IPS-18c (cell line): Measurements from ENCODE around the gene ACE.

ENCODE experiments used
- H3K4me3 ChIP-seq: 2 replicates; pipeline ENCODE4 v1.7.0; 2013; ENCODE audit warnings: low read depth, mild to moderate bottlenecking, low read length, moderate library complexity; ENCODE audit not compliant: insufficient read depth
- H3K9me3 ChIP-seq: one replicate; pipeline ENCODE4 v1.6.1; 2013; ENCODE audit warnings: mild to moderate bottlenecking, low read length, moderate library complexity; ENCODE audit not compliant: control insufficient read depth, insufficient read depth

ACE gene

DNA sequence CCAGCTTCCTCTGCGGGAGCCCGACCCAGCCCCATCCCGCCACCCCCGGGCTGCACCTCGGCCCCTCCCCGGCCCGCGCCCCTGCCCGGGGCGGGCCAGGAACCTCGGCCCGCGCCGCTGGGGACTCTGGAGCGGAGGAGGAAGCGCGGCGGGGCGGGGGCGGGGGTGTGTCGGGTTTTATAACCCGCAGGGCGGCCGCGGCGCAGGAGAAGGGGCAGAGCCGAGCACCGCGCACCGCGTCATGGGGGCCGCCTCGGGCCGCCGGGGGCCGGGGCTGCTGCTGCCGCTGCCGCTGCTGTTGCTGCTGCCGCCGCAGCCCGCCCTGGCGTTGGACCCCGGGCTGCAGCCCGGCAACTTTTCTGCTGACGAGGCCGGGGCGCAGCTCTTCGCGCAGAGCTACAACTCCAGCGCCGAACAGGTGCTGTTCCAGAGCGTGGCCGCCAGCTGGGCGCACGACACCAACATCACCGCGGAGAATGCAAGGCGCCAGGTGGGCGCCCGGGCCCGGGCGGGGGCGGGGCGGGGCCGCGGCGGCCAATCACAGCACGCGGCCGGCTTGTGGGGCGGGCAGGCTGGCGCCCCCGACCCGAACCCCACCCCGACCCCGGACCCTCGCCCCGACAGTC lies at the start of gene ACE:
Gene ACE, plus strand, starts transcription at position 208 of the 626 bp plus-strand sequence. Its CDS starts 34 bp downstream, at position 242.
- peaks cover 2% of the 10 kb centered on the region for H3K9me3 ChIP-seq
- peak within 1 kb of the TSS; percentile 53 for H3K4me3 ChIP-seq

- no peaks in the 10 kb centered on the region for H3K9me3 ChIP-seq
- H3K4me3 ChIP-seq = no peak overlapping the region
These were observed 47.1 kb upstream of the ACE start for GRCh38 chr17:63429766-63430165.

DNA sequence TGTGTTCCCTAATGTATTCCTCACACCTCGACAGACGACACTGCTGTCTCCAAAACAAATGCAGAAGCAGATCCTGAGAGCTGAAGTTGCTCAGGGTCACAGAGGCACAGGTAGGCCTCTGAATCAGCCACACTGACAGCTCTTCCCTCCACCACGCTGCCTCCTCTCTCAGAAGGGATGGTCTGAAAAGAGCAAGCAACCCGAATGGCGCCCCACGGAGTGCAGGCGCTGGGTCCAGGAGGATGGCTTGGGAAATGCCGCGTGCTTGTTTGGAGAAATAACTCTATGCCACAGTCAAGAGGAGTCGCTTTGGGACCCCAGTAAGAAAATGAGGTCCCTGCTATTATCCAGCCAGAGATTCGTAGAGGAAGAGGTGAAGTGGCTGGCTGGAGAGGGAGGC lies 46.6 kb upstream of the ACE start:
- peaks cover 2% of the 10 kb centered on the region for H3K9me3 ChIP-seq

GRCh38 chr17:63431618-63431938 lies 45.3 kb upstream of the ACE start:
- Histone ChIP-seq H3K9me3 (peaks cover 2% of the 10 kb centered on the region), H3K4me3 (no peak overlapping the region)

More for the DNA sequence above, 46.6 kb upstream of the ACE start:
- H3K4me3 ChIP-seq = no peak overlapping the region

- H3K9me3 ChIP-seq = peaks cover 2% of the 10 kb centered on the region
- no peak overlapping the region for H3K4me3 ChIP-seq
These were observed 44.7 kb upstream of the ACE start for GRCh38 chr17:63431939-63432804.

DNA sequence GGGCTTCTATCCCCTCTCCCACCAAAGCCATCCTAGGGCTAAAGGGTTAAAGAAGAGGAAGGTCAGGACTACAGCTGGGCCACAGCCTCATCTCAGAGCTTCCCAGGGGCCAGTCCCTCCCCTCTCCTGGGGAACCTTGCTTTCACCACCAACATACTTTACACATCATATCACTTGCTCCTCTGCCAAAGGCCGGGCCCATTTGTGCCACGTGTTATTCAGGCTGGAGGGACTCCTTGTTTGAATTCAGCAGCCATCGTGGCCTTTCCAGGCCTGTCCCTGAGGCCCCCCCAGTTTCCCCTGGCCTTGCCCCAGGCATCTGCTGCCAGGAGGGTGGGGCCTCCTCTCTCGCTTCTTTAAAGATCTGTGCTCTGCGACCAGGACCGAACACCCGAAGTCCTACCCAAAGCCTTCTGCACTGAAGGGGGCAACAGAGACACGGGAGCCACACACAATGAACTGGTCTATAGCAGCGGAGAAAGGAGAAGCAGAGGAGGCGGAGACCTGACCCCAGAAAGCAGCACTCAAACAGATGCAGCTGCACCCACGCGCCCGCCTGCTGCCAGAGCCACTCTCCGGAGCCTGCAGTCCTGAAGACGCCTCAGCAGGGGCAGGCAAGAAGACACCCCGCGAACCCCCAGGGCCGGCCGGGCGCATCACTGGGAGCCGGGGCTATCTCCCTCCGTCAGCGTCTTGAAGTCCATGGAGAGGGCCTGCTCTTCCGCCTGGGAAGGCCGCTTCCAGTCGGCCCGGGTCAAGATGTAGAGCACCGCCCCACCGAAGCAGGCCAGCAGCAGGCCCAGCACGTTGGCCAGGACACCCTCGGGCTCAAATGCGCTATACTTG lies 42.9 kb upstream of the ACE start:
- peaks cover 2% of the 10 kb centered on the region for H3K9me3 ChIP-seq
- no peak overlapping the region for H3K4me3 ChIP-seq

DNA sequence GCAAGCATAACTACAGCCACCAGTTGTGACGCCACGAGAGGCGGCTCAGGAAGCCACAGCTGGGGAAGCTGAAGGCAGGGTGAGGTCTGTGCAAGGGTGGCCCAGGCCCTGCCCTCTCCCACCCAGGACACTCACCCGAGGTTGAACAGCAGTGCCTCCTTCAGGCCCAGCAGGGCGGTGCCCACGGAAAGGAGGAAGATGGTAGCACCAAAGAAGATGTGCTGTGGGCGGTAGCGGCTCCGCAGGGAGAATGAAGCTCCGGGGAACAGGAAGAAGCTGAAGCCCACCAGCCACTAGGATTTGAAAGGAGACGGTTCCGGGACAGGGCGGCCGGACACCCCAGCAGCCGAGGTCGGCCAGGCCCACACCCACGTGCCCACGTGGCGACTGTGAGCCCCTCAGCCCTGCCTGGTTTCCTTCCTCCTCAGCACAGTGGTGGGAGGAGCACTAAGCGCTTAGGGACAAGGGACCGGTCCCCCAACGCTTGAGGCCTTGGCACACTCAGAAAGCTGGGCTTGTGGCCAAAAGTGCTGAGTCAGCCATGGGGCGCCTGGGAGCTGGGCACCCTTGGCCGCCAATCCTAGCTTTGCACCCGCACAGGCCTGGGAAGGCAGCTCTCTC lies 41.8 kb upstream of the ACE start:
- no peak overlapping the region for H3K4me3 ChIP-seq
- H3K9me3 ChIP-seq = peaks cover 2% of the 10 kb centered on the region

DNA sequence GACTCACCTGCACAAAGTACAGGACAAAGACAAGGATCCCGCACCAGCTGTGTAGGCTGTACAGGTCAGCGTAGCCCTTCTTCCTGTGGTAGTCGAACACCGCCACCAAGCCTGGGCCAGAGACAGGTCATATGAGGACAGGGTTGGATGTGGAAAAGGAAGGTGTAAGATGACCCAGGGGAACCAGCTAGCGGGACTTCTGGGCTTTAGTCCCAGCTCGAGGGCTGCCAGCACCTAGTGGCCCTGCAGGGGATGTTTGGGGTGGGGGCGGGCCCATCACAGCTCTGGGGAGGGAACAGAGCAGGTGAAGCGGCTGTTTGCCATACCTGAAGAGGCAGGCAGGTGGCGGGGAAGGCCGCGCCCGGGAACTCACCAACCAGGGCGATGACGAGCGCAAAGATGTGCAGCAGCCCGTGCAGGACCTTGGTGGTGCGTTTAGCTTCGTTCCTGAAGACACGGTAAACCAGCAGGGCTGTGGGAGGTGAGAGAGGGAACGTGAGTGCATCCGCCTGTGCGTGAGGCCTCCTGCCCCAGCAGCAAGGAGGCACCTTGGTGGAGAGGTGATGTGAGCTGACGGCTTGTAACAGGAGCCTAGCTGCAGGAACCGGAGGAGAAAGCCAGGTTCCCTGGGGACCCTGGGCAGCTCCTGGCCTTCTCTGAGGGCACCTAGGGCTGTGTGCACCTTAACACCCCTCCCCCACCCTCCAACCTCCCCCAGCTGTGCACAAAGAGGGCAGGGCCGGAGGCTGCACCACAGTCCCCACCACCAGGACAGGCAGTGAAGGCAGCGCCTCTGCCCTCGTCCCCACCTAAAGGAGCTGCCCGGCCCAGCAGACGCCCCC lies 41.0 kb upstream of the ACE start:
- H3K4me3 ChIP-seq = no peak overlapping the region
- H3K9me3 ChIP-seq = peaks cover 2% of the 10 kb centered on the region

DNA sequence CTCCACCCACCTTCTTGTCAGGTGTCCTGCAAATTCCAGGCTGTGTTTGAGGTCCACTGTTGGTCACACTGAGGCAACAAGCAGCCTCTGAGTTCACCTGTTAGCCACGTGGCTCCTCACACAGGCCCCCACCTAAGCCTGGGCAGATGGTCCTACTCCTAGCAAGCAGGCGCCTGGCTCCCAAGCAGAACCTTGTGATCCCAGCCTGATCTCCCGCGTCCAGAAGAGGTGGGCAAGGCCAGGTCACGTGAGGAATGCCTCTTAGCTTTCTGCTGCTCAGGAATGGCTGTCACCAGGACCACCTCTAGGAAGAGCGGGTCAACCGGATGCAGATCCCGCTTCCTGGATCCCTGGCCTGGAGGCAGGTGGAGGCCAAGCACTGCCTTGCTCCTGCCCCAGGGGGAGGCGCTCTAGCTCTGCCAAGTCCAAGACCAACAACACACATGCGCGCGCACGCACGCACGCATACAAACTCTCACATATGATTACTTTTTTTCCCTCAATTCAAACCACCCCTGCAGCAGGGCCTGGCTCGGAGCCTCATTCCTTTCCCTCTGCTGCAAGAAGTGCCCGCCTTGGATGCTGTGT lies 40.2 kb upstream of the ACE start:
- Histone ChIP-seq H3K9me3 (peaks cover 2% of the 10 kb centered on the region), H3K4me3 (no peak overlapping the region)

- Histone ChIP-seq H3K4me3 (no peak overlapping the region), H3K9me3 (peaks cover 2% of the 10 kb centered on the region)
These were observed 39.4 kb upstream of the ACE start for GRCh38 chr17:63437287-63438091.

DNA sequence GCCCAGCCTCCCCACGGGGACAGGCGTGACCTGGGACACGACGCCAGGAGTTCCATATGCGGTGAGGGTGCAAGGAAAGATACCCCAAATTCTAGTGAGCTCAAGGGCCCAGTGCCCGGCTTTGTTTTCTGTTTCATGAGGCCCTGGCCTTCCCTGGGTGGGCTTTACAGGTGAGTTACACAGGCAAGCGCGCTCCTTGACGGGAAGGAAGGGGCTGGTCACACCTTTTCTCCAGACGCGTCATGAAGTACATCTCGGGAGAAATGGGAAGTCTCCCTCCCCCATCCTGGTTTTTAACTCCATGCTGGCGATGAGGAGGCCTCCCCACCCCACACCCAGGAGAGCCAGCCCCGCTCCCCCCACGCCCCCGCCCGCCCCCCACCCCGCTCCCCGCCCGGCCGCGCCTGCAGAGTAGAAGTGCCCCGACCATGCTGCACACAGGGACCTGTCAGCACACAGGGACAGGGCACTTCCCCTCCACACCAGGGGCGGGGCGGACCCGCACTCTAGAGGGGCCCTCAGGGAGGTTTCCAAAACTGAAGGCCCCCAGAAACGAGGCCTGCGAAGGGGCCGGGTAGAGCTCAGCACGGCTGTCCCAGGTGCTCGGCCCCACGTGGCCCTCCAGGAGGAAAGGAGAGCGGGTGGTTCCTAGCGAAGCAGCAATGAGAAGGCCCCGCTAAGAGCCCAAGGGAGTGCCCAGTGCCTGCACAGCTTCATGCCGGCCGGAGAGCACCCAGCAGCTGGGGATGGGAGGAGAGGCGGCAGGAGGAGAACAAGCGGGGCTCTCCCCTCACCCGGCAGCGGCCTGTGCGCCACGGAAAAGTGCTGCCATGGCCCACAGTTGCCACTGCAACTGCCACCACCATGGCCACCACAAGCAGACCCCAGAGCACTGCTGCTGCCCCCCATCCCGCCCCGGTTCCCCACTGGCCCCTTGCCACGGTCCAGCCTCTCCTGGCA lies 38.5 kb upstream of the ACE start:
- peaks cover 2% of the 10 kb centered on the region for H3K9me3 ChIP-seq
- no peak overlapping the region for H3K4me3 ChIP-seq

- peaks cover 2% of the 10 kb centered on the region for H3K9me3 ChIP-seq
- no peak overlapping the region for H3K4me3 ChIP-seq
These were observed 37.2 kb upstream of the ACE start for GRCh38 chr17:63439687-63440086.

DNA sequence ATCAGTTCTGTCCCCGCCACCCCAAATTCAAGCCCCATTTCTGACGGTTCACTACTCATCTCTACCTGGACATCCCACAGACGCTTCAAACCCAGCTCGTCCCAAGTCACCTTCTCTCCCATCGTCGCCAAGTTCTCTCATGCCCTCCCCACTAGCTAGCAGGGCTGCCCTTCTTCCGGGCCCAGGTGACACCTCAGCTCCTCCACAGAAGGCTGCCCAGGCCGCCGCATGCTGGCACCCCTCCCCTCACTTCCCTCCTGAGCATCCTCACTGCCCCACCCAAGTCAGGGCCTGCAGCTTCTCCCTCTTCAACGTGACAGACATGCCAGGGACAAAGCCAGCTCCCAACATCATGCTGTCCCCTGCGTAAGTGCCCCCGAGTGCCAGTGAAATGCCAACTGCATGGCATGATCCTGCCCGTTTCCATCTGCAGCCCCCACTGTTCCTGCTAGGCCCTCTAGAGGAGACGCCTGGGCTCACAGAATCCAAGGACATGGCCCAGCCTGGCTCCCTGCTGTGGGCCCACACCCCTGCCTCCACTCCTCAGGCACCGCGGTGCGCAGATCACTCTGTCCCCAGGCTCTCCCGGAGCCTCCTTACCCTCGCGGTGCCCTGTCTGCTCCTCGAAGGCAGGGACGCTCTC lies 36.6 kb upstream of the ACE start:
- no peaks in the 10 kb centered on the region for H3K9me3 ChIP-seq
- H3K4me3 ChIP-seq = no peak overlapping the region

GRCh38 chr17:63440770-63441335 lies 36.0 kb upstream of the ACE start:
- Histone ChIP-seq H3K9me3 (no peaks in the 10 kb centered on the region), H3K4me3 (no peak overlapping the region)
